Measurements from ENCODE around the gene FCN2. TPM values are rescaled to one million over a fixed set of nuclear protein-coding genes. Genes with fewer than 3 reads are reported as not detected.

Gene FCN2
- polyA plus RNA-seq, 3 donors: 0.50 to 0.77 (median 0.68) TPM

GRCh38 chr9:134909511-134910481 lies 29.2 kb downstream of the FCN2 start:
- no peak for DNase-seq

GRCh38 chr9:134912126-134912840 lies 31.7 kb downstream of the FCN2 start:
- DNase-seq: no peak

GRCh38 chr9:134913041-134913712 lies 32.6 kb downstream of the FCN2 start:
- no peak for DNase-seq

- no peak for DNase-seq
Measured at GRCh38 chr9:134913713-134914500, 33.3 kb downstream of the FCN2 start.

GRCh38 chr9:134914501-134914834 lies 33.9 kb downstream of the FCN2 start:
- no peak for DNase-seq

- no peak for DNase-seq
Measured at GRCh38 chr9:134915046-134915985, 34.7 kb downstream of the FCN2 start.

- no peak for DNase-seq
Measured at GRCh38 chr9:134916161-134916665, 35.6 kb downstream of the FCN2 start.

- DNase-seq: no peak
Measured at GRCh38 chr9:134917431-134918373, 37.1 kb downstream of the FCN2 start, which contains the start of gene FCN1. Gene FCN1, minus strand, starts transcription at chr9:134917912. Its CDS starts 41 bp downstream, at chr9:134917871.

GRCh38 chr9:134918646-134919045 lies 38.0 kb downstream of the FCN2 start:
- DNase-seq: no peak

- DNase-seq: no peak
Measured at GRCh38 chr9:134919303-134919702, 38.7 kb downstream of the FCN2 start.

GRCh38 chr9:134922066-134922931 lies 41.7 kb downstream of the FCN2 start:
- DNase-seq: no peak

GRCh38 chr9:134922932-134923240 lies 42.3 kb downstream of the FCN2 start:
- DNase-seq: no peak

- DNase-seq: no peak
Measured at GRCh38 chr9:134923466-134923865, 42.9 kb downstream of the FCN2 start.

- no peak for DNase-seq
Measured at GRCh38 chr9:134925011-134925511, 44.5 kb downstream of the FCN2 start.

- no peak for DNase-seq
Measured at GRCh38 chr9:134928436-134929192, 48.0 kb downstream of the FCN2 start.

- no peak for DNase-seq
Measured at GRCh38 chr9:134929193-134930158, 48.9 kb downstream of the FCN2 start.

All from renal pelvis (tissue), 4 donors.